ENCODE results near the gene HNRNPM.

Gene HNRNPM

GRCh38 chr19:8449830-8450229 lies 5.1 kb downstream of the HNRNPM start:
- peak overlapping the region; percentile 1 to 54 (median 33) for H3K4me3 Mint-ChIP-seq
- H3K4me1 Mint-ChIP-seq = peaks cover 69% of the 10 kb centered on the region
- peaks cover 45% of the 10 kb centered on the region for H3K36me3 Mint-ChIP-seq (ENCODE audit: low read depth)
- H3K9me3 Mint-ChIP-seq = no peaks in the 10 kb centered on the region
- no peaks in the 10 kb centered on the region for H3K27me3 Mint-ChIP-seq (ENCODE audit: low read depth)
- peak overlapping the region in 2 of 3 experiments; percentile 19 to 79 for H3K27ac Mint-ChIP-seq
- TF ChIP-seq CTCF (IDR thresholded peaks at IDR 0.05; ENCODE audit: unreplicated experiment in 3 of 3) = no peak

- H3K9me3 Mint-ChIP-seq = no peaks in the 10 kb centered on the region
- peaks cover 76% of the 10 kb centered on the region for H3K4me1 Mint-ChIP-seq
- peak overlapping the region in 2 of 3 experiments; percentile 23 to 26 for H3K4me3 Mint-ChIP-seq
- peak overlapping the region in 2 of 3 experiments; percentile 73 to 86 for H3K27ac Mint-ChIP-seq
- H3K27me3 Mint-ChIP-seq (ENCODE audit: low read depth) = no peaks in the 10 kb centered on the region
- TF ChIP-seq CTCF (IDR thresholded peaks at IDR 0.05; ENCODE audit: unreplicated experiment in 3 of 3) = no peak
- peaks cover 51% of the 10 kb centered on the region for H3K36me3 Mint-ChIP-seq (ENCODE audit: low read depth)
Measured at GRCh38 chr19:8451377-8451776, 6.6 kb downstream of the HNRNPM start.

- no peak for TF ChIP-seq CTCF (IDR thresholded peaks at IDR 0.05; ENCODE audit: unreplicated experiment in 3 of 3)
- no peaks in the 10 kb centered on the region for H3K9me3 Mint-ChIP-seq
- peak overlapping the region in 1 of 3 experiments; percentile 9 for H3K4me3 Mint-ChIP-seq
- H3K27me3 Mint-ChIP-seq (ENCODE audit: low read depth) = no peaks in the 10 kb centered on the region
- peaks cover 52% of the 10 kb centered on the region for H3K36me3 Mint-ChIP-seq (ENCODE audit: low read depth)
- H3K27ac Mint-ChIP-seq = peak overlapping the region; percentile 38 to 86 (median 73)
- H3K4me1 Mint-ChIP-seq = peaks cover 76% of the 10 kb centered on the region
Measured at GRCh38 chr19:8451885-8452284, 7.1 kb downstream of the HNRNPM start.

GRCh38 chr19:8452446-8453123 lies 7.8 kb downstream of the HNRNPM start:
- Mint-ChIP-seq H3K36me3 (ENCODE audit: low read depth) (peaks cover 47% of the 10 kb centered on the region), H3K27me3 (ENCODE audit: low read depth) (no peaks in the 10 kb centered on the region), H3K4me3 (no peak overlapping the region), H3K9me3 (no peaks in the 10 kb centered on the region), H3K27ac (peak overlapping the region; percentile 11 to 78 (median 38)), H3K4me1 (peaks cover 76% of the 10 kb centered on the region)
- TF ChIP-seq CTCF (IDR thresholded peaks at IDR 0.05; ENCODE audit: unreplicated experiment in 3 of 3) = no peak

GRCh38 chr19:8453616-8454015 lies 8.8 kb downstream of the HNRNPM start:
- Mint-ChIP-seq H3K4me3 (no peak overlapping the region), H3K9me3 (no peaks in the 10 kb centered on the region), H3K27ac (peak overlapping the region in 2 of 3 experiments; percentile 43 to 60), H3K36me3 (ENCODE audit: low read depth) (peaks cover 46% of the 10 kb centered on the region), H3K27me3 (ENCODE audit: low read depth) (no peaks in the 10 kb centered on the region), H3K4me1 (peaks cover 82% of the 10 kb centered on the region)
- no peak for TF ChIP-seq CTCF (IDR thresholded peaks at IDR 0.05; ENCODE audit: unreplicated experiment in 3 of 3)

- H3K27ac Mint-ChIP-seq = peak overlapping the region in 1 of 3 experiments; percentile 43
- TF ChIP-seq CTCF (IDR thresholded peaks at IDR 0.05; ENCODE audit: unreplicated experiment in 3 of 3) = no peak
- no peak overlapping the region for H3K4me3 Mint-ChIP-seq
- H3K4me1 Mint-ChIP-seq = peaks cover 82% of the 10 kb centered on the region
- no peaks in the 10 kb centered on the region for H3K9me3 Mint-ChIP-seq
- H3K27me3 Mint-ChIP-seq (ENCODE audit: low read depth) = no peaks in the 10 kb centered on the region
- H3K36me3 Mint-ChIP-seq (ENCODE audit: low read depth) = peaks cover 42% of the 10 kb centered on the region
Measured at GRCh38 chr19:8454218-8454617, 9.4 kb downstream of the HNRNPM start.

Measured in nephron (organoid).